ENCODE data around the gene TM6SF1. TPM values are rescaled to one million over a fixed set of nuclear protein-coding genes. Genes with fewer than 3 reads are reported as not detected.

The TM6SF1 gene
- total RNA-seq, 2 experiments from 2014 or later, result 18.2 to 22.1 TPM

DNA sequence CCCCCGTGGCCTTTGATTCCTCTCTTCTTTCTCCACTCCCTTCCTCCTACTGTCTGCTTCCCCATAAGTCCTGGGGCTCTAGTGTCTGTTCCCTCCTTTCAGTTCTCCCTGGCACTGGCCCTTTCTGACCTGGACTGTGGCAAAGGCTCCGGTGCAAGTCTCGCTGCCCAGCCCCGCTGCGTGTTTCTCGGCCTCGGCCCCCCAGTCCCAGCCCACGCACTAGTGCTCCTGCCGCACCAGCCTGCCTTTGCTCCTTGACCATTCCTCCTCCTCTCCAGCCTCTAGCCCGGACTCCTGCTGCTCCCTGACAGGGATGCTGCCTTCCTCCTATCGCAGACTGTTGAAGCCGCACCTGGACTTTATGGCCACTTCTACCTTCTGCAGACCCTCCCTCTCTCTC is 2.1 kb downstream of the TM6SF1 start:
- CTCF ChIA-PET, result interaction anchor here (1.1 to 1.5 kb wide), 2 partner anchors 32 to 39 kb away, joined by 3 to 4 read pairs; no protein-coding TSS in a partner anchor
- H3K9me3 Mint-ChIP-seq (ENCODE audit: insufficient read depth), result no peaks in the 10 kb centered on the region
- H3K36me3 Mint-ChIP-seq (ENCODE audit: low read depth), result peaks cover 44% of the 10 kb centered on the region
- peaks cover 6% of the 10 kb centered on the region for H3K27me3 Mint-ChIP-seq (ENCODE audit: low read depth)
- no peak for ATAC-seq
- H3K4me1 Mint-ChIP-seq (ENCODE audit: low read depth), result peaks cover 38% of the 10 kb centered on the region
- peak overlapping the region; percentile 96 for H3K4me3 Mint-ChIP-seq
- POLR2A ChIA-PET, result interaction anchor here (1.3 kb wide), 1 partner anchor 99 kb away, joined by 4 read pairs; the partner anchor contains the start of gene HDGFL3
- peak overlapping the region; percentile 94 for H3K27ac Mint-ChIP-seq
- no peak for DNase-seq

DNA sequence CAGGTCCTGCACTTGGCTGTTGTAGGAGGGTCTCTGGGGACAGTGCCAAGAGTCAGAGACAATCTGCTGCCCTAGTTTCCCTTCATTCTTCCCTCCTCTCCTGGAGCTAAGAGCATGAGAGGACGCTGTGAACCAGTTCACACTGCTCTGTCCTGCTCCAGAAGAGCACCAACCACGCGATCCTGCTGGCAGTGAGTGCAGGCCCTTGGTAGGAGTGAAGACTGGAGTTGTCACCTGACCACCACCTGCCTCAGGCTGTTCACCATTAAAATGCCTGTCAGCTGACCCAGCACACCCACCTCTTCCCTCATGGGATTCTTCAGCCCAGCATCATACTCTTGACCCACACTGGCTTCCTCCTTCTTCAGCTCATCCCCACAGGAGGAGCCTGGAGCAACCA is 2.9 kb downstream of the TM6SF1 start:
- Mint-ChIP-seq H3K36me3 (ENCODE audit: low read depth) (peaks cover 49% of the 10 kb centered on the region), H3K27me3 (ENCODE audit: low read depth) (peaks cover 6% of the 10 kb centered on the region), H3K27ac (peak overlapping the region; percentile 33), H3K4me3 (no peak overlapping the region), H3K9me3 (ENCODE audit: insufficient read depth) (no peaks in the 10 kb centered on the region), H3K4me1 (ENCODE audit: low read depth) (peaks cover 38% of the 10 kb centered on the region)
- ChIA-PET CTCF (no interaction called here), POLR2A (no interaction called here)
- no peak for ATAC-seq
- DNase-seq, result no peak

DNA sequence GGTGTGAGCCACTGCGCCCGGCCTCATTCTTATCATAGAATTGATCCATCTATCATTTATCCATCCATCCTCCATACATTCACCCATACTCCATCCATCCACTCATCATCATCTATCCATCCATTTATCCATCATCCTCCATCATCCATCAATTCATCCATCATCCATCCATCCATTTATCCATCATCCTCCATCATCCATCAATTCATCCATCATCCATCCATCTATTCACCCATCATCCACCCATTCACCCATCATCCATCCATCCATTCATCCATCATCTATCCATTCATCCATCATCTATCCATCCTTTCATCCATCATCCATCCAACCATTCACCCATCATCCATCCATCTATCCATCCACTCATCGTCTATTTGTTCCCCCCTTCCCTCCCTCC is 3.7 kb downstream of the TM6SF1 start:
- peaks cover 3% of the 10 kb centered on the region for H3K27me3 Mint-ChIP-seq (ENCODE audit: low read depth)
- no peak overlapping the region for H3K27ac Mint-ChIP-seq
- no peaks in the 10 kb centered on the region for H3K9me3 Mint-ChIP-seq (ENCODE audit: insufficient read depth)
- ChIA-PET CTCF (no interaction called here), POLR2A (no interaction called here)
- DNase-seq (no peak), ATAC-seq (no peak)
- peaks cover 54% of the 10 kb centered on the region for H3K36me3 Mint-ChIP-seq (ENCODE audit: low read depth)
- H3K4me3 Mint-ChIP-seq, result no peak overlapping the region
- H3K4me1 Mint-ChIP-seq (ENCODE audit: low read depth), result peaks cover 38% of the 10 kb centered on the region

DNA sequence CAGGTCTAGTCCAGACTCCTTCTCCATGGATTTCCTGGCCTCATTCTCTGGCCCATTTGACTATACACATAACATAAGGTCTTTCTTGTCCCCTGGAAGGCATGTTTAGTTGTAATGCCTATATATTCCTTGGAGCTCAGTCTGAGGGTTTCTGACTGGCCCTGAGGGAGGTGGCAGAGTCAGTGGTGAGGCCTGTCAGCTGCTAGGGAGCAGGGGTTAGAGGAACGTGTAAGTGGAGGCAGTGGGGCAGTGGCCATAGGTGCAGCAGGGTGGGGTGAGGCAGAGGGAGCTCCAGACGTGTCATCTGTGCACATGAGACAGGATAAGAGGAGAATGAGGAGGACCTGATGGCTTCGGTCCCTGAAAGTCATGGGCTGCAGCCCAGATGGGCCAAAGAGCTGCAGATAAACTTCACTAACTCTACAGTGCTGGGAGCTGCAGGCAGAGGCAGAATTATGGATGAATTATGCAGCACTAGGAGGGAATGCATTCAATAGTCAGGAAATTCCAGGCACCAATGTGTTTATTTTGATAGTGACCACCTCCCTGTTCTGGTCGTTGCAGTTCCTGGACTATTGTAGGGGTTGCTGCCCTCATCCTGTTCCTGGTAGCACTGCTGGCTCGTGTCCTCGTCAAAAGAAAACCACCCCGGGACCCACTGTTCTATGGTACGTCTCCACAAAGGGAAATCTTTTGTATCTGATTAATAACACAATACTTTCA is 4.9 kb downstream of the TM6SF1 start:
- CTCF ChIA-PET, result interaction anchor here (1.1 kb wide), 1 partner anchor 102 kb away, joined by 3 read pairs; no protein-coding TSS in a partner anchor
- Mint-ChIP-seq H3K36me3 (ENCODE audit: low read depth) (peaks cover 54% of the 10 kb centered on the region), H3K27me3 (ENCODE audit: low read depth) (no peaks in the 10 kb centered on the region), H3K9me3 (ENCODE audit: insufficient read depth) (no peaks in the 10 kb centered on the region), H3K4me3 (no peak overlapping the region), H3K27ac (peak overlapping the region; percentile 44), H3K4me1 (ENCODE audit: low read depth) (peaks cover 34% of the 10 kb centered on the region)
- no peak for DNase-seq
- POLR2A ChIA-PET, result interaction anchor here (0.8 kb wide), 1 partner anchor 18 kb away, joined by 3 read pairs; no protein-coding TSS in a partner anchor
- no peak for ATAC-seq

DNA sequence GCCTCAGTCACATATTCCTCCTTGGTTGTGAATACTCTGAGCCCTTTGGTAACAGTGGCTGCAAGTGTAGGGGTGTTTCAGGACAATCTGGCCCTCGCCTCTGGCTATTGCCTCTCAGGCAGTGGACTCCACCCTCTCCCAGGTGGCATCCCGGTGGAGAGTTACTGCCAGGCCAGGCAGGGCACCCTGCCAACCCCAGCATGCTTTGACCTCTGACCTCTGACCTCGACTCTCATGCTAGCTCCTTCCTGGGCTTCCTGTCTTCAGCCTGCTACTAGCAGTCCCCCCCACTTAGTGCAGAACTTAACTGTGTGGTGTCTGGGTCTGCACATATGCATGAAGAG is 5.5 kb downstream of the TM6SF1 start:
- H3K4me3 Mint-ChIP-seq, result no peak overlapping the region
- H3K27ac Mint-ChIP-seq, result peak overlapping the region; percentile 29
- peaks cover 34% of the 10 kb centered on the region for H3K4me1 Mint-ChIP-seq (ENCODE audit: low read depth)
- peaks cover 54% of the 10 kb centered on the region for H3K36me3 Mint-ChIP-seq (ENCODE audit: low read depth)
- H3K9me3 Mint-ChIP-seq (ENCODE audit: insufficient read depth), result no peaks in the 10 kb centered on the region
- ChIA-PET CTCF (interaction anchor here (1.1 kb wide), 1 partner anchor 102 kb away, joined by 3 read pairs; no protein-coding TSS in a partner anchor), POLR2A (interaction anchor here (0.8 kb wide), 1 partner anchor 17 kb away, joined by 3 read pairs; no protein-coding TSS in a partner anchor)
- H3K27me3 Mint-ChIP-seq (ENCODE audit: low read depth), result no peaks in the 10 kb centered on the region
- ATAC-seq (no peak), DNase-seq (no peak)

DNA sequence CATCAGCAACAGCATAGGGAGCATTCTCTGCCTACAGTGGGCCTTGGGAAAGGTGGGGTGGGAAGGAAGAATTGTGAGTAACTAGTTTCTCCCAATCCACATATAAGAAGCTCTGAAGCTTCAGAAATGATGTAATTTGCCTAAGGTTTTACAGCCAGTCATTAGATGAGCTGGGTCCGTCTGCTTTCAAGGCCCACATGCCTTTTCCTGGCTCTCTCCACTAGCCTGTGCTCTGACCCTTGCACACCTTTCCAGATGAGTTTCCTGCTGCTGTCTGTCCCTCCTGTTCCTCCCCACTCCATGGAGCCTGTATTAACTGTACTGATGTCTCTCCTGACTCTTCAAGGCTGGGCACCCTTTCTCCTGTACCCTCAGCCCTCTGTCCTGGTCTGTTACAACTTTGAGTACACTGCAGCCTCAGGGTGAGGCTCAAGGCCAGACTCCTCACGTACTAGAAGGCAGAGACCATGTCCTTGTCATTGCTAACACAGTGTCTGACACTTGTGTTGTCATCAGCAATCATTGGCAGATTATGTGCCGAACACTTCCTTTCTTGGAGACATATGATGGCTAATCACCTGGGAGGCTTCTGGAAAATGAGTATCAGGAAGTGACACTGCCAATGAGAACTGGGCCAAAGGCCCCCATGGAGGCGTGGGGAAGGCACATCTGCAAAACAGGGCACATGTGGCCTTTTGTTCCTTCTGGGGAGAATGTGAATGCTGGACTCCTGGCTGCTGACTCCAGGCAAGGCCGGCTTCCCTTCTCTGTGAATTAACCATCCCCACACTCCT is 6.6 kb downstream of the TM6SF1 start:
- H3K27me3 Mint-ChIP-seq (ENCODE audit: low read depth), result no peaks in the 10 kb centered on the region
- peaks cover 23% of the 10 kb centered on the region for H3K4me1 Mint-ChIP-seq (ENCODE audit: low read depth)
- no peaks in the 10 kb centered on the region for H3K9me3 Mint-ChIP-seq (ENCODE audit: insufficient read depth)
- ATAC-seq, result no peak
- DNase-seq, result no peak
- H3K4me3 Mint-ChIP-seq, result no peak overlapping the region
- POLR2A ChIA-PET, result no interaction called here
- CTCF ChIA-PET, result no interaction called here
- peaks cover 47% of the 10 kb centered on the region for H3K36me3 Mint-ChIP-seq (ENCODE audit: low read depth)
- no peak overlapping the region for H3K27ac Mint-ChIP-seq

DNA sequence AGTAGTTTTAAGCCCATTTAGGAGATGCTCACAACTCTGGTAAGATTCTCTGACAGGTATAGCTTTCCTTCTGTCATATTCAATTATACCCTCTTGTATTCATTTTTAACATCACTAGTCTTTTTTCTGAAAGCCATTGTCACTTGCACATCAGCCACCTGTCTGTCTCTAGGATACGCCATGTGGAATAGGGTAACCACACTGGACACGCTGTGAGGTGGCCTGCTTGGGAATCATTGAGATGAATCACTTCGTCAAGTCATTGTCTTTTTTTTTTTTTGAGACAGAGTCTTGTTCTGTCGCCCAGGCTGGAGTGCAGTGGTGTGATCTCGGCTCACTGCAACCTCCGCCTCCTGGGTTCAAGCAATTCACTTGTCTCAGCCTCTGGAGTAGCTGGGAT is 7.4 kb downstream of the TM6SF1 start:
- Mint-ChIP-seq H3K4me1 (ENCODE audit: low read depth) (peaks cover 15% of the 10 kb centered on the region), H3K27me3 (ENCODE audit: low read depth) (no peaks in the 10 kb centered on the region), H3K4me3 (no peak overlapping the region), H3K27ac (no peak overlapping the region), H3K9me3 (ENCODE audit: insufficient read depth) (no peaks in the 10 kb centered on the region), H3K36me3 (ENCODE audit: low read depth) (peaks cover 49% of the 10 kb centered on the region)
- no peak for DNase-seq
- CTCF ChIA-PET, result no interaction called here
- ATAC-seq, result no peak
- POLR2A ChIA-PET, result no interaction called here

DNA sequence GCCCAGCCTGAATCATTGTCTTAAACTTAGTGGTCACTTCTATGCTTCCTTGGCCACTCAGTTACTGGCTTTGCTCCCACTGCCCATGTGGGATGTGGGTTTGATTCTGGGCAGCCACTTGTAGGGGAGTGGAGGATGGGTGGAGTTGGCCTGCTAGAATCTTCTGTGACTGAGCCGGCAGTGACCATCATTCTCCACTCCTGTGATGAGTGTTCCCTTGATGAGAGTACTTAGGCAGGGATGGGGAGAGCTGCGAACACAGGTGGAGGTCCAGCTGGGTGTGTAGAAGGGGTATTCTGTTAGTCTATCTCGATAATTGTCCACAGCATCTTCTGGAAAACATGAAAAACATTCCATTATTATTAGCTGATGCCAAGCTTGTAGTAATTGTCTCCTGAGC is 8.0 kb downstream of the TM6SF1 start:
- CTCF ChIA-PET, result no interaction called here
- no peaks in the 10 kb centered on the region for H3K9me3 Mint-ChIP-seq (ENCODE audit: insufficient read depth)
- no peak for ATAC-seq

DNA sequence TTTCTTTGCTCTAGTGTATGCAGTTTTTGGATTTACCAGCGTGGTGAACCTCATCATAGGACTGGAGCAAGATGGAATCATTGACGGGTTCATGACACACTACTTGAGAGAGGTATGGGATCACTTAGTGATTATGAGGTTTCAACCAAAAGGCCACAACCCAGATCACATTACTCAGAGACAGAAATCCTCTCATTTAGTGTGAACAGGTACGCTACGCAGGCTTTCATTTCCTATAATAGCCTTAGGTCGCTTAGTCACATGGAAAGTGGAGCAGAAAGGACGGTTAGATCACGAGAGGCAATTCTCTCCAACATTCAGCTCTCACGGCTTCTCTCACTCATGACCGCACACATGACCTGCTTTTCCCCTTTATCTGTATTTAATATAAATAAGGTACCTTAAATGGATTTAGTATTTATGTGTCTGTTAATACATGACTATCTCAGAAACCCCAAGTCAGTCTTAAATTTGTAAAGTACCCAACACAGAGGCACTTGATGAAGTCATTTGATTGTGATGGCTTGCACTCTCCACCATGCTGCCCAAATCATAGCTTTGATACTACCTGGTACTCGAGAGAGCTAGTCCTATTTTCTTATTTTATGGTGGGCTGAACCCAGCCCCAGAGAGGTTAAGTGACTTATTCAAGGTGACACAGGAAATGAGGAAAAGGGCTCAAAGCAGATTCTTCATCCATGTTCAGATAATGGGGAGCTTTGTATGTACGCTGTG is 8.6 kb downstream of the TM6SF1 start:
- DNase-seq (peak; percentile 11), ATAC-seq (no peak)
- ChIA-PET CTCF (interaction anchor here (1.2 kb wide), 1 partner anchor 8 kb away, joined by 3 read pairs; the partner anchor contains the start of gene TM6SF1), POLR2A (no interaction called here)
- no peak overlapping the region for H3K4me3 Mint-ChIP-seq
- no peaks in the 10 kb centered on the region for H3K27me3 Mint-ChIP-seq (ENCODE audit: low read depth)
- H3K4me1 Mint-ChIP-seq (ENCODE audit: low read depth), result peaks cover 8% of the 10 kb centered on the region
- H3K27ac Mint-ChIP-seq, result no peak overlapping the region
- no peaks in the 10 kb centered on the region for H3K9me3 Mint-ChIP-seq (ENCODE audit: insufficient read depth)
- peaks cover 45% of the 10 kb centered on the region for H3K36me3 Mint-ChIP-seq (ENCODE audit: low read depth)

More for the DNA sequence above, 8.0 kb downstream of the TM6SF1 start:
- Mint-ChIP-seq H3K27me3 (ENCODE audit: low read depth) (no peaks in the 10 kb centered on the region), H3K4me1 (ENCODE audit: low read depth) (peaks cover 10% of the 10 kb centered on the region), H3K4me3 (no peak overlapping the region), H3K27ac (no peak overlapping the region), H3K36me3 (ENCODE audit: low read depth) (peaks cover 47% of the 10 kb centered on the region)
- DNase-seq, result no peak
- POLR2A ChIA-PET, result no interaction called here

DNA sequence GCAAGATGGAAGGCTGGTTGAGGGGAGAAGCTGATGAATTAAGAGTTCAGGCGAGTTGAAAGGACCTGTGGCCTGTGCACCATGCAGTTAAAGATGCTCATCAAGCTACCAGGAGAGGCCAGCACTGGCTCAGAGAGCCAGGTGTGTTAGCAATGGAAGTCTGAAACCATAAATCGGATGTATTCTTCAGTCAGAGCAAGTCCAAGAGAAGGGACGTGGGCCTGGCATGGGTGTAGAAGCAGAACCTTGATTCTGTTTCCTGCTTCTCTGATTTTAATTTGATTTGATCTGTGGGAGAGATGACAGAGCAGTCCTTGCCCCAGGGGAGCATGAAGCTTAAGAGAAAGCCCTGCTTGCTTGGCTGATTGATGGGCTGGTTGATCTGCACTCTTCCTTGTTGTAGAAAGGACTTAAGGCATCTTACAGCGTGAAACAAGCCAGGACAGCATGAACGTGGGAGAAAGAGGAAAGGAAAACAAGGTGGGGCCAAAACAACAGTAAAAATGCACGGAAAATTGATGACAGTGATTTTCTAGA is 10.9 kb downstream of the TM6SF1 start:
- H3K9me3 Mint-ChIP-seq (ENCODE audit: insufficient read depth), result no peaks in the 10 kb centered on the region

DNA sequence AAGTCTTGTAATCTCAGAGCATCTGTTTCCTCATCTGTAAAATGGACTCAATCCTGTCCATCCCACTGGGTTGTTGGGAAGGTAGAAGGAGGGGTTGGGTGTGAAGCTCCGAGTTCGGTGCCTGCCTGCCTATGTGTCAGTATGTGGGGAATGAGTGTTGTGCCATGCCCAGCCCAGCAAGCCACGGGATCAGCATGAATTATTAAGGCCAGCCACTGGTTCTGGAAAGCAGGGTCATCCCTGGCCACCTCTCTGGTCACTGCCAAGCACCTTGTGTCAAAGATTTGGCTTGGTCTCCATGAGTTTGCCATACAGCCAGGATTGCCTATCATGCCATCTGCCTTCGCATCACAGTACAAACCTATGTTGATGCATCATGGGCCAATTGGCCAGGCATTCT is 11.5 kb downstream of the TM6SF1 start:
- H3K27me3 Mint-ChIP-seq (ENCODE audit: low read depth), result no peaks in the 10 kb centered on the region
- ATAC-seq (no peak), DNase-seq (no peak)
- ChIA-PET POLR2A (no interaction called here), CTCF (no interaction called here)
- H3K9me3 Mint-ChIP-seq (ENCODE audit: insufficient read depth), result no peaks in the 10 kb centered on the region
- no peaks in the 10 kb centered on the region for H3K4me1 Mint-ChIP-seq (ENCODE audit: low read depth)
- no peak overlapping the region for H3K4me3 Mint-ChIP-seq
- H3K27ac Mint-ChIP-seq, result no peak overlapping the region
- H3K36me3 Mint-ChIP-seq (ENCODE audit: low read depth), result peaks cover 45% of the 10 kb centered on the region

More for the DNA sequence above, 10.9 kb downstream of the TM6SF1 start:
- no peaks in the 10 kb centered on the region for H3K4me1 Mint-ChIP-seq (ENCODE audit: low read depth)
- CTCF ChIA-PET, result interaction anchor here (1.6 kb wide), 1 partner anchor 107 kb away, joined by 5 read pairs; the partner anchor contains the start of gene C15orf40
- DNase-seq (no peak), ATAC-seq (no peak)
- H3K36me3 Mint-ChIP-seq (ENCODE audit: low read depth), result peaks cover 46% of the 10 kb centered on the region
- no peak overlapping the region for H3K4me3 Mint-ChIP-seq
- H3K27me3 Mint-ChIP-seq (ENCODE audit: low read depth), result no peaks in the 10 kb centered on the region
- POLR2A ChIA-PET, result no interaction called here
- H3K27ac Mint-ChIP-seq, result no peak overlapping the region
